DND-41 (cell line): ENCODE data around the gene GJD4.

ENCODE experiments used
- CTCF ChIP-seq: IDR thresholded peaks from 2 replicates; pipeline ENCODE4 v1.5.1; 2012; ENCODE audit warnings: borderline replicate concordance, low read length, moderate library complexity, mild to moderate bottlenecking; ENCODE audit not compliant: poor library complexity, severe bottlenecking; ENCODE audit errors: extremely low read depth
- EZH2 ChIP-seq: IDR thresholded peaks from 3 replicates; pipeline ENCODE4 v1.6.1; 2012; ENCODE audit warnings: borderline replicate concordance, low read depth, mild to moderate bottlenecking, moderate library complexity, low read length, inconsistent platforms; ENCODE audit not compliant: severe bottlenecking

GRCh38 chr10:35640474-35640873, 35.3 kb downstream of the GJD4 start:
- TF ChIP-seq EZH2 (no peak), CTCF (no peak)
